GM12892 (cell line): ENCODE measurements around the gene RNH1.

Experiments
- POLR2A ChIP-seq: IDR thresholded peaks from 2 replicates; pipeline ENCODE4 v1.6.1; 2011; ENCODE audit warnings: low read depth, low read length, control low read depth
- POLR2AphosphoS5 ChIP-seq: IDR thresholded peaks from 2 replicates; pipeline ENCODE4 v1.6.1; 2011; ENCODE audit warnings: low read depth, low read length, control low read depth

DNA sequence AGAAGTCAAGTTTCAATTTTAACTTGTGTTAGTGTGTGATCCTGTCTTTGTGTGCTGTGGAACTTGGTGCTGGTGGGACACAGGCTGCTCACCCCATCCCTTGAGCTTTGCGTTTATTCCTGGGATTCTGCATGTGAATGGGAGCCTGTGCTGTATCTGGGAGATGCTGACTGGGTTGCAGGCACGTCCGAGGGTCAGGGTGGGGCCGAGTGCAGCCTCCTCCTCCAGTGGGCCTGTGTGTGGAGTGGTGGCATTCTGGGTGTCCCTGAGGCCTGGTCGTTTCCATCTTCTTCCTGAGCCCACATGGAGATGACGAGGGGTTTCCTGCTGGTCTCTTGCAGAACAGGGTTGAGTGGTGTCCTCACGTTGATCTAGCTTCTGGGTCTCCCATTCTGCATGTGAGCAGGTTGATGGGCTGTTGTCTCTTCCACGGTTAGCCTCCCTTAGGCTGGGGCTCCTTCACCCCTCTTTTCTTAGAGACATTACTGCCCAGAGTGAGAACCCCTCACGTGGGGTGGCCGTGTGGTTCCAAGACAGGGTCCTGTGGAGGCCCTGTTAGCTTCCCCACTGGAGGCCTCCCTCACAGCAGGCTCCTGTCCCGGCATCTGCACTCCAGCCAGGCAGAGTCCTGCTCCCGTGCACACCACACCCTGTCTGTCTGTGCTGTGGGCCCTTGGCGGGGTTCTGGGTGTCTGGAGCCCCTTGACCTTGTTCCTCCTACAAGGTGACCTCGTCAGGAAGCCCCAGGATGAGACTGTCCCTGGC is 52.1 kb downstream of the RNH1 start:
- TF ChIP-seq POLR2AphosphoS5 = no peak
- TF ChIP-seq POLR2A = no peak
